GM19193 (cell line): Measurements from ENCODE around the gene MEDAG.

ENCODE experiments used
- POLR2A ChIP-seq: IDR thresholded peaks from 4 replicates; pipeline ENCODE4 v1.6.1; 2011; ENCODE audit not compliant: insufficient read depth, insufficient read length; ENCODE audit errors: extremely low read depth

Gene MEDAG

DNA sequence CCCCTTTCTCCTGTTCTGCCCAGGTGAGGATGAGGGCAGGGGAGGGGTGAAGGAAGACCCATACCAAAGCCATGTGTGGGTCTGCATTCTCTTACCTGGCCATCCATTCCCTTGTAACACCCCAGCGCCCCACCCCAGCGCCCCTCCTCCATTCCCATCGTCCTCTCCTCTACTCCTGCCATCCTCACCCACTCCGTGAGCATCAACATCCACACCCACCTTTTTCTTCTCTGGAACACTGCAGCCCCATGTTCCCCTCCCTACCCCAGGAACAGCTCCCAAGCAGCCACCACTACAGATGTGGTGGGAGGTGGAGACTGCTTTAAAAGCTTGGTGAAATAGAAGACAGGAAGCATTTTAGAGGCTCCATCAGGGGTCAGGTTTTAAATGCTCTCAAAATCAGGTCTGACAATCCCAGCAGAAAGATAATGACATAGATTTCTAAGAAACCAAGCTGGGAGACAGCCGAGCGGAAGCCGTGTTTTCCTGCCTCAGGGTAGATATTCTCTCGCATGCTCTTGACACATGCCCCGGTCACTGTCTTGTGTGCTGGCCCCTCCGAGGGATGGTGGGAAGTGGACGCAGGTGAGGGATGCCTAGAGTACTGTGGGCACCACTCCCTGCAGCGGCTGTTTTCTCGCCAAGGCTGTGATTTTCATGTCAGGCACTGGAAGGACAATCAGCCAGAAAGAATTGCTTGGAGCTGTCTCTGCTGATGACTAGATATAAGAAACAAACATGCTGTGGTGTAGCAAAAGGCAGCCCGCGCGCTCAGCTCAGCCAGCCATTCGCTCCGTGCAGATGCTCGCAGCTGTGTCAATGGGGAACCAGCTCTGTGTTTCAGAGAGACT lies 9.8 kb downstream of the MEDAG start:
- TF ChIP-seq POLR2A, result no peak

DNA sequence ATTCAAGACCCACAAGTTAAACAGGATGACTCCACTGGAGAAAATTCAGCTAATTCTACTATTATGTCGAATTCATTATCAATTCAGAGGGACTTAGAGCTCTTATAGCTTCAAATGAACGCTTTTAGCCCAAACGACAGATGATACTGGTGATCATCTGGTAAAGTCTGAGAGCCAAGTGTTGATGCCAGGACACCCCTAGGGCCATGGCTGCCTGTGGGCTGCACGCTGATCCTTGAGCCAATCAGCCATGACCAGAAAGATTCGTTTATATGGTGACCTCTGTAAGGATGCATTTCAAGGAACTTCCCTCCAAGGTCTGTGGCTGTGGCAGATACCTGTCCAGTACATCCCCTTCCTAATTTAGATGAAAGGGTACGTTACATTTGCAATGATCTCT lies 10.9 kb downstream of the MEDAG start:
- no peak for TF ChIP-seq POLR2A

DNA sequence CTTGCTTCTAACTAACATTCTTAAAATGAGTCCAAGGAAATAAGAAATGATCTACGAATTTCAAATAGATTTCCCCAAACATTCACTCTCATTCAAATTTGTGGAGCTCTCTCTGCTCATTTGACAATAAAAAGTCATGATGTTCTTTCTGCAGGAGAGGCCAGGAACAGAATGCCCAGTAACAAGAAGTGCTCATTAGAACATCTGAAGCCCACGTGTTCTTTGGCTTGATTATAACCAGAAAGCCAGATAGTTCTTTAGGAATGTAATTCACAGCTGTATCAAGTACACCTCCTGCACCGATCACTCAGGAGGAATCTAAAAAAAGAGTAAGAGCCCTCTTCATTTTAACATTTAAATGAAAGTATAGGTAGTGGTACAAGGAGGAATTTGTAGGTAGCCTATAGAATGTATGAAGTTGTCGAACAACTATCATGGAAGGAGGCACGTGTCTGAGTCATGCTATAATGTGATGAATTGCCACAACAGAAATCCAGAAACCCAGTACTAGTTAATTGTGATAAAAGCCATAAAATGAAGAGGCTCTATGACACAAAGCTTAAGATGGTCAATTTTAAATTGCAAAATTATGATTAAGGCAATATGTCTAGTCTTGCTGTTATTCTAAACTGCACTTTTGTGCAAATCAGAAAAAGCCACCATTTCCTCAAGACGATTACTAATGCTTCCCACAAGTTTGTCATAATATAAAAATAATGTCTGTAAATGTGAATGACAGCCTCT lies 12.8 kb downstream of the MEDAG start:
- TF ChIP-seq POLR2A, result no peak

DNA sequence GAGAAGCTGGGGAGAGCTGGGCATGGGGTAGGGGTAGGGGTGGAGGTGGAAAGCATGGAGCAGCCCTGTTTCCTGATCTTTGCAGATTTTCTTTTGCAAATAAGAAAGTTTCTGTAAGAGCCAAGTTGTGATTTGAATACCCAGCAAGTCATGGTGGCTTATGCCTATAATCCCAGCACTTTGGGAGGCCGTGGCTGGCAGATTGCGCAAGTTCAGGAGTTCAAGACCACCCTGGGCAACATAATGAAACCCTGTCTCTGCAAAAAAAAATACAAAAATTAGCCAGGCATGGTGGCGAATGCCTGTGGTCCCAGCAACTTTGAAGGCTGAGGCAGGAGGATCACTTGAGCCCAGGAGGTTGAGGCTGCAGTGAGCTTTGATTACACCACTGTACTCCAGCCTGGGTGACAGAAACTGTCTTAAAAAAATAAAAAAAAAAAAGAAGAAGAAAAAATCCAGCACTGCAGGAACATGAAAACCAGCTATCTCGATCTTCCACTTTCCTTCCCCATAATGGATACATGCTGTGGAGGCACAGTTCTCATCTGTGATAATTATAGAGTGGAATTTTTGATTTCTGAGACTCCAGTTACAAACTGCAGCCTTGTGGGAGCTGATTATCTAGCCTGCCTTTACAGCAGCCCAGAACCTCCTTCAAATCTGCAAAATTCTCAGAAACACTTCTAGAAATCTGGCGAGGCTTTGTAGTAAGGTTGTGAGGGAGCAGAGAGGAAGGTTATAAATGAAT lies 14.3 kb downstream of the MEDAG start:
- TF ChIP-seq POLR2A, result no peak

DNA sequence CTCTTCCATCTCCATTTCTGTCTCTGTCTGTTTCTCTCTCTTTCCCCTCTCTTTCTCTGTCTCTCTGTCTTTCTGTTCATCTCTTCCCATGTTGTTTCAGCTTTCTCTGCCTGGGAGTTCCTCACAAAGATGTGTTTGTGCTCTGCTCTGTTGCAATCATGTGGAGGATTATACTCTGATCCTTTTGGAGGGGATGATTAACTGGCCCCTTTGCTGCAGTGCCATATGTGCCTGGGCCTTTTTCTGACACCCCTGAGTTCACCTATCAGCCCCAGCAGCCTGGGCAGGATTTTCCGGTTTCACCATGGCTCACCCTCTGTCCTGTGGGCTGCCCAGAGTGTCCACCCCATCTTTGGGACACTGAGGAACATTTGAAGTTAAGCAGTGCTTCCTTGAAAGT lies 17.3 kb downstream of the MEDAG start:
- TF ChIP-seq POLR2A, result no peak

DNA sequence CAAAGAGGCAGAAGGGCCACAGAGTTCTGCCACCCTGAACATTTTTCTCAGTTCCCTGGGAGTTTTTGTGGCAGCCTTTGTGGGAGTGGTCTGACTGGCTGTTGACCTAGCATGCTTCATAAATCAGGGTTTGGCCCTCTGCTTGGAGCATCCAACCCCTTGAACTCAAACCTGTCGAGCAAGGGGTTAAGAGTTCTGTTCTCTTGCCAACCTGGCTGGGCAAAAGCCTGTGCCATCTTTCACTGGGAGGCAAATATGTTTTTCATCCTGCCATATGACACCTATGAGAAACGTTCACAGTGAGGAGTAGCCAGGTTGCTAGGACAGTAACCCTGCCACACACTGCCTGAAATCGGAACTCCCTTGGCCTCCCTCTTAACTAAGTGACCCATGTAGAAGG lies 18.6 kb downstream of the MEDAG start:
- TF ChIP-seq POLR2A, result no peak

DNA sequence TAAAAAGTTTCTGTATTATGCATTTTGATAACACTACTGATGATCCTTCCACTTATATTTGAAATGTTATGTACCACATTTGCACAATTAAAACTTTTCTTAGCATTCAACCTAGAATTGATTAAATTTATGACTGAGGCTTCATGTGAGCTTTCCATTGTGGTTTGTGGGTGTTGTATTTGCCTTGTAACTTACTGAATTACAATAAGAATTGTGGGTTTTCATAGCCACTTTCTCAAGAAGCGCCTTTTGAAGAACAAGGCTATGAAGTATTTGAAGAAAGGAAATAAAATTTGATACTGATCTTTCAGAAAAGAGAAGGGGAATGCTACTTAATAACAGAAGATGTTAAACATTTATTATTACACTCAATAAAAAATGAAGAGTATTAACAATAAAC lies 19.4 kb downstream of the MEDAG start:
- TF ChIP-seq POLR2A, result no peak

DNA sequence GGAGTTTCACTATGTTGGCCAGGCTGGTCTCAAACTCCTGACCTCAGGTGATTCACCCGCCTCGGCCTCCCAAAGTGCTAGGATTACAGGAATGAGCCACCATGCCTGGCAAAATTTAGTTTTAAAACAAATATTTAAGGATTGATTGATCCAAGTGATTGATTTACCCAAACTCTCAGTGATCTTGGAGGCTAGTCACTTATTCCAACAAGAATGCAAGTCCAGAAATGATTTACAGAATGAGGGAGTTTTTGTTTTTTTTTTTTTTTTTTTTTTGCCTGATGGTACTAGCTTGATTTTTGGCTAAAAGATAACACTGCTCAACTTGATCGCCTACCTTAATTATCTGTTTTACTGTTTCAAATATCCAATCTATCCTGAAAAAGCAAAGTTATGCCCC lies 20.7 kb downstream of the MEDAG start:
- no peak for TF ChIP-seq POLR2A

DNA sequence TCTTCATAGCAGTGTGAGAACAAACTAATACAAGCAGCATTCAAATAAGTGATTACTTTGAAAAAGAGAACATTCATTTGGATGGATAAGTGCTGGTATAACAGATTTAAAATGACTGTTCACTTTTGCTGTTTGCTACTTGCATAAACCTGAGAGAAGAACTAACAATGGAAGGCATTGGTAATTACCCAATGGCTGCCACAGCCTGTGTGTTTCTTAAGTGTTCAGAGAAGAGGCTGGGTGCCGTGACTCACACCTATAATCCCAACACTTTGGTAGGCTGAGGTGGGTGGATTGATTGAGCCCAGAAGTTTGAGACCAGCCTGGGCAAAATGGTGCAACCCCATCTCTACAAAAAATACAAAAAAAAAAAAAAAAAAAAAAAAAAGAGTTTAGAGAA lies 21.5 kb downstream of the MEDAG start:
- TF ChIP-seq POLR2A, result no peak

DNA sequence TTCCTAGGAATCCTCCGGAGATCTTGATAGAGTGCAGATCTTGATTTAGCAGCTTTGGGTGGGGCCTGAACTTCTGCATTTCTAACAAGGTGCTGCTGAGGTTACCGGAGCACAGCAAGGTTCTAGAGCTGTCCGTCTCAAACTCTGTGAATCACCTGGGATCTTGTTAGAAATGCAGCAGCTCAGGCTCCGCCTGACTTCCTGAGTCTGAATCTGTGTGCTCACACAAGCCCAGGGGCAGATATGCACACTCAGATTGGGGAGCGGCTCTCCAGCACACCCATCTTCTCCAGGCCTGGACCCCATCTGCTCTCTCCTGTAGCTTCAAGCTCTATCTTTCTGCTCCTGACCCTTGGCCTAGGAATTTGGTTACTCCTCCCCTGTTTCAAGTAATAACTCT lies 22.9 kb downstream of the MEDAG start:
- TF ChIP-seq POLR2A, result no peak

DNA sequence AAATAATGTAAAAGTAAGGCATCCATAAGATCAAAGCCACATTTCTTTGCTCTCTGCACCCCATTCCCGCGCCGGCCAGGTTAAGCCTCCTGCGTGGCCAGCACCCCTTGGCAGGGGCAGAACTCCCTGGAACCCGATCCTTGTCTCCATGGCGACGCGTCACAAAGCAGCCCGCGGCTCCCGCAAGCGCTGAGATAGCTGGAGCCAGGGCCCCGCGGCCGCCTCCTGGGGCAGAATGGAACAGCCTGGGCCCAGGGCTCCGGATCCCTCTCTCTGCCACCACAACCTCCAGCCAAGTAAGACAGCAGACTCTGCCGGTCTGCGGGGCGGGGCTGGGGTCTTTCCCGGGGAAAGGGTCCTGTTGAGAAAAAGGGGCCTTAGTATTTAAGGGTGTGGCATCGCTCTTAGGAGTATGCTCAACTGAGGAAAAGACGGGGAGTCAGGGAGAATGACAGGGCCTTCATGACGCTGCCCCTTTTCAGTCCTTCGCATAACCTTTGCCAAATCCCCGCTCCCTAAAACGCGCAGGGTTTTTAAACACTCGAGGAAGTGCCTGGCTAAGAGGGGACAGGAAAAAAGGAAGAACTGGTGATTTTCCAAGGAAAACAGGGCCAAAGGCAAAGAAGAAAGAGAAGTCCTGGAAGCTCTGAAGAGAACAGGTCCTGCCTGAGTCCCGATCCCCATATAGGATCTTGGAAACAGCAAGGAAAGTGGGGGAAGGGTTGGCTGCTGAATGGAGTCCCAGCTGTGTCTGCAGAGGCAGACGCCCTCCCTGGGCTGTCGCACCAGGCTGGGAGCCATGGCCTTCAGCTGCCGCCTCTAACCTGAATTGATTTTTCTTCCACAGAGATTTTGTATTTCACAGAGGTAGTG lies 26.6 kb downstream of the MEDAG start, which contains the start of gene TEX26:
TEX26 (plus strand) TSS at position 176 of the 873 bp plus-strand sequence; CDS start at position 236, 60 bp downstream.
- TF ChIP-seq POLR2A, result no peak

DNA sequence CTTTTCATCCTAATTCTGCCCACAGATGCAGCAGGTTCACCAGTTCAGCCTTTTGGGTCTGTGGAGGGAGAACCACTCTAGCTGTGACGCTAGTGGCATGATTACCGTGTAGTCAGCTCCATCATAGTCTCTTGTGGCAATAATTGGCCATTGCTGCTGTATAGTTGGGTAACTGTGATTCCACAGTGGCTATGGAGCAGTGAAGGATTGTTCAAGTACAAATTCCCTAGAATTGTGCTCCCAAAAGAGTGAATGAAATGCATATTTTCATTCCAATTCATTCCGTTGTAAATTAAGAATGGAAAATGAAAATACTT lies 27.2 kb downstream of the MEDAG start:
- TF ChIP-seq POLR2A, result no peak

DNA sequence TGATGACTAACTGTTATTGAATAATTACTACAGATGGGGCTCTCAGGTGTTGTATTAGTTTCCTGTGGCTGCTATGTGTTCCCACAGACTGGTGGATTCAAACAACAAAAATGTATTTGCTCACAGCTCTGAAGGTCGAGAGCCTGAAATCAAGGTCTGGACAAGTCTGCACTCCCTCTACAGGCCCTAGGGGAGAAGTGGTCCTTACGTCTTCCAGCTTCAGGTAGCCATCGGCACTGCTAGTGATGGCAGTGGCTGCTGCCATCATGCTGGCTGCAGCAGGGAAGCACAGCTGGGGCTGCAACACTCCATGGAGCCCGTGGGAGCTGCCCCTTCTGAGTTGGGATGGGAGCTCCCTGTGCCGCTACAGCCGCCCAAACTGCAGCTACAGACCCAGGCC lies 28.3 kb downstream of the MEDAG start:
- no peak for TF ChIP-seq POLR2A

DNA sequence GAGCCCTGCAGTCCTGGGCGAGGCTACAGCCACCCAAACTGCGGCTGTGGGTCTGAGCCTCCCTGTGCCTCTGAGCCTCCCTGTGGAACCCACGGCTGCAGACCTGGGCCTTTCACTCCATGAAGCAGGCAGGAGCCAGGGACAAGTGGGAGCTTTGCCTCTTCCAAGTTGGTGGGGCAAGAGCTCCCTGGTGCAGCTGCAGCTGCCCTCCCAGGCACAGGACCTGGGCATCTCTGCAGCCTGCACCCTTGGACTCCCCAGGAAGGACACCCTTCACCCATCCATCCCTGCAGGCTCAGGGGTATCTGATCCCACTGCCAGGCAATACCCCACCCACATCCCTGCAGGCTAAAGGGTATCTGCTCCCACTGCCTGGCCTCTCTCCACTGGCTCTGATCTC lies 28.7 kb downstream of the MEDAG start:
- no peak for TF ChIP-seq POLR2A
